Fibroblast of skin of back (primary cell): ENCODE measurements around the gene COX6B2.

Experiments
- DNase-seq: peaks from one replicate; pipeline ENCODE4 v3.0.0-alpha.2; 2013

Gene COX6B2

GRCh38 chr19:55383279-55384130 is 29.0 kb upstream of the COX6B2 start:
- DNase-seq: peak; percentile 71

- DNase-seq: no peak
Measured at GRCh38 chr19:55382522-55383054, 28.1 kb upstream of the COX6B2 start.

GRCh38 chr19:55382013-55382412 is 27.5 kb upstream of the COX6B2 start:
- DNase-seq: no peak

- no peak for DNase-seq
Measured at GRCh38 chr19:55379174-55379573, 24.7 kb upstream of the COX6B2 start.

DNA sequence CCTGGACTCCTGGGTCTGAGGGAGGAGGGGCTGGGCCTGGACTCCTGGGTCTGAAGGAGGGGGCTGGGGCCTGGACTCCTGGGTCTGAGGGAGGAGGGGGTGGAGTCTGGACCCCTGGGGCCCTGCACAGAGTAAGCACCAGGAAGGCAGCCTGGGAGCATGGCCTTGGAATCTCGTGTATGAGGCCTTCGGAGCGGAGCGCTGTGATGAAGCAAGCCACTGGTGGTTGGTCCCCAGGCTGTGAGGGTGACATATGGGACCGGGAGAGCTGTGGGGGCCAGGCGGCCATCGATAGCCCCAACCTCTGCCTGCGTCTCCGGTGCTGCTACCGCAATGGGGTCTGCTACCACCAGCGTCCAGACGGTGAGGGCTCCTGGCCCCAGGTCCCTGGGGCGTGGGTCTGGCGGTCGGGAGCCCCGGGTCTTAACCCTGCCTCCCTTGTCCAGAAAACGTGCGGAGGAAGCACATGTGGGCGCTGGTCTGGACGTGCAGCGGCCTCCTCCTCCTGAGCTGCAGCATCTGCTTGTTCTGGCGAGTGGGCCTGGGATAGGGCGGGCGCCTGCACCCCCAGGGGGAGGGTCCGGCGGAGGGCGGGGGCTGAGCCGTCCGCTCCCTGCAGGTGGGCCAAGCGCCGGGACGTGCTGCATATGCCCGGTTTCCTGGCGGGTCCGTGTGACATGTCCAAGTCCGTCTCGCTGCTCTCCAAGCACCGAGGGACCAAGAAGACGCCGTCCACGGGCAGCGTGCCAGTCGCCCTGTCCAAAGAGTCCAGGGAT is 23.0 kb upstream of the COX6B2 start:
- no peak for DNase-seq

GRCh38 chr19:55376241-55376933 is 21.9 kb upstream of the COX6B2 start, which contains the start of gene TMEM190:
TSS of gene TMEM190 (plus strand) at chr19:55376826. CDS start at chr19:55376854, 28 bp downstream.
- DNase-seq: no peak

DNA sequence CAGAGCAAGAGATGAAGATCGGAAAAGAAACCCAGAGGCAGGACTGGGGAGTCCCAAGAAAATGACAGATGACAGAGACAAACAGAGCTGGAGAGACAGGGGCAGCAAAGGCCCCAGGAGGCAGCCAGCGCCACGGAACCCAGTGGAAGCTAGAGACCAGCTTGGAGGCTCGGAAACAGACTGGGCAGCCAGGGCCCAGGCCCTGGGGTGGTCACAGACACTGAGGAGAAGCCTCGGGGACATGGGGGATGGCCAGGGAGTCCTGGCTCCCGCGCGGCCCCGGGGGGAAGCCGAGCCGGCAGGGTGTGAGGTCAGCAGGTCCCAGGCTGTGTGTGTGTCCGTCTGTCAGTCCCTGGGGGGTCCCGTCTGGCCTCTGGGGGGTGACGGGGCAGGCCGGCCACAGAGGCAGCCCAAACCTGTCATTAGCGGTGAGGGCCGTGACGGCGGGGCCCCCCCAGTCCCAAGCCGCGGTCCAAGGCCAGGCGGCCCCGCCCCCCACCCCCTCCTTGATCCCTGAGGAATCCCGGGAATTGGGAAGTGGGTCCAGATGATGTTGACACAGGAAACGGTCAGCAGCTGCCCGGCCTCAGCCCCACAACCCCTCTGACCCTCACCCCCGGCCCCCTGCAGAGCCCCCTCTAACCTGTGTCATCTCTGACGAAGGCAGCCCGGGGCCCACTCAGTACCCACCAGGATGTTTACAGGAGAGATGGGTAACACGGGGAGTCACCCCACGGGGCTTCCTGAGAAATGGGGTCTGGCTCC is 19.7 kb upstream of the COX6B2 start:
- peak; percentile 50 for DNase-seq

- DNase-seq: no peak
Measured at GRCh38 chr19:55373306-55373992, 18.9 kb upstream of the COX6B2 start.

DNA sequence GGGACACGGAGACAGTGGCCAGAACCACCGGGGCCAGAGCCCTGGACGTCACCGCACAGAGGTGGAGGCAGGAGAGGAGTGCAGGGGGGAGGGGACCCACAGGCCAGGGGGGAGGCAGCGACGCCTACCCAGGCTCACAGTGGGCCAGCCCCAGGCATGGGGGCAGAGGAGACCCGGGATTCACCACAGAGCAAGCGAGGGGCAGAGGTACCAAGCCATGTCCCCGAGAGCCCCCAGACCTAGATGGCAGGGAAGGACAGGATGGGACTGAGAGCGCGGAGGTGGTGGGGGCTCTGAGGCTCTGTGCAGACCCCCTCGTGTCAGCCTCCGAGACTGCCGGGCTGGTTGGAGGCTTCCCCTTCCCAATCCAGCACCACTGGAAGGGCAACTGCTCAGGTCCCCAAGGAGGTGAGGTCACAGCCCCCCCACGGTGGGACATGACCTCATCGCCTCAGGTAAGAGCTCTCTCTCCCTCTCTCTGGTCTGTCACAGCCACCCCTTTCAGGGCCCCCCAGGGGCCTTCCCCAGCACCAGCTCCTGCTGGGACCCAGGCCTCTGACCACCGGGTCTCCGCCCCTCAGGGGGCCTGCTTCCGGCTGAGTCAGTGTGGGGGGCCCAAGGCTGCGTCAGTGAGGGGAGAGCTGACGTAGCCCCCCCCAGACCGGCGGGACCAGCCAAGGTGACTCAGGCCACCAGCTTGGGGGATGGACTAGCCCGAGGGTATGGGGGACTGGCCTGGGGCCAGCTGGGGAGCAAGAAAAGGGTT is 18.0 kb upstream of the COX6B2 start:
- DNase-seq: peak; percentile 79

GRCh38 chr19:55370305-55370988 is 15.9 kb upstream of the COX6B2 start, which contains the start of gene IL11:
TSS of gene IL11 (minus strand) at chr19:55370463. CDS start at chr19:55370310, 153 bp downstream.
- peak; percentile 86 for DNase-seq

- peak; percentile 86 for DNase-seq
Measured at GRCh38 chr19:55369653-55370304, 15.3 kb upstream of the COX6B2 start.

- peak; percentile 72 for DNase-seq
Measured at GRCh38 chr19:55368701-55369563, 14.4 kb upstream of the COX6B2 start.

DNA sequence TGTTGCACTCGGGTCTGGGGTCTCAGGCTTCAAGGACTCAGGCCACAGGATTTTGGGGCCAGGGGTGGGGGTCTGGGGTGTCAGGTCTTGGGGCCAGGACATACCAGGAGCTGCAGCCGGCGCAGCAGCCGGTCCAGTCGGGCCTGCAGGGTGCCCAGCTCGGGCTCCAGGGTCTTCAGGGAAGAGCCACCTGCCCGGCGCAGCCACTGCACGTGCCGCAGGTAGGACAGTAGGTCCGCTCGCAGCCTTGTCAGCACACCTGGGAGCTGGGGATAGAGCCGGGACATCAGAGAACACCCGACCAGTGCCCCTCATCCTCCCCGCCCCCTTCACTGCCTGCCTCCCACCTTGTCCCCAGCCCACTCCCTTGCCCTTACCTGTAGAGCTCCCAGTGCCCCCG is 13.6 kb upstream of the COX6B2 start:
- no peak for DNase-seq

DNA sequence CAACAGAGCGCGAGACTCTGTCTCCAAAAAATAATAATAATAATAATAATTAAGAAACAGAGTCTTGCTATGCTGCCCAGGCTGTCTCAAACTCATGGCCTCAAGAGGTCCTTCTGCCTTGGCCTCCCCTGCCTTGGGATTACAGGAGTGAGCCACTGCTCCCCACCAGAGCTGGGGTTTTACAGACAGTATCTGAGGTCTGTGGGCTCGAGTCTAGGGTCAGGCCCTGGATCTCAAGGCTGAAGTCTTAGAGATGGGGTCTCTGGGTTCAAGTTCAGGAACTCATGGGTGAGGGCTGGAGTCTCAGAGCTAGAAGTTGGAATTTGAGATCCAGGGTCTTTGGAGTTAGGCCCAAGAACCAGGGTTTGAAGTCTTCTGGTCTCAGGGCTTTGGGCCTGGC is 12.3 kb upstream of the COX6B2 start:
- DNase-seq: no peak

DNA sequence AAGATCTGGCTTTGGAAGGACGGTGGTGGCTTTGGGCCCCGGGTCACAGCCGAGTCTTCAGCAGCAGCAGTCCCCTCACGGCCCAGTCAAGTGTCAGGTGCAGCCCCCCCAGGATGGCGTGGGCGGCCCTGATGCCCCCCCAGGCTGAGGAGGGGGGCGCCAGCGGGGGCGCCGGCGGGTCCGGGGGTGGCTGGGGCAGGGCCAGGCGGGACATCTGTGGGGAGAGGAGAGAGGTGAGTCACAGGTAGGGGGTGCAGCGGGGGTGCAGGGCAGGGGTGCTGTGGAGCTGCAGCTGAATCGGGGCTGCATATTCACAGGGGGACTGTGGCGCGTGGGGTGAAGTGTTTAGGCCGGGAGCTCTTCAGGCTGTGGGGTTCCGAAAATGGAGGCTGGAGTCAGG is 11.4 kb upstream of the COX6B2 start:
- no peak for DNase-seq

DNA sequence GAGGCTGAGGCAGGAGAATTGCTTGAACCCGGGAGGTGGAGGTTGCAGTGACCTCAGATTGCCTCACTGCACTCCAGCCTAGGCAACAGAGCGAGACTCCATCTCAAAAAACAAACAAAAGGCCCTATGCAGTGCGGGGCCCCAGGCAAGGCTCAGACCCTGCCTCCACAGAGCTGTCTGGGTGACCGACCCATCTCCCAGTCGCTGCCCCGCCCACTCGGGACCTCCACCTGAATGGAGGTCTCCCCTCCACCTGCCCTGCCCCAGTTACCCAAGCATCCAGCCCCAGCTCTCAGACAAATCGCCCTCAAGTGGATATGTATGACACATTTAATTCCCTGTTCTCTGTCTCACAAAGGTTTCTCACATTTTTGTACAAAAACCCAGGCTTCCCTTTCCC is 10.7 kb upstream of the COX6B2 start:
- DNase-seq: no peak

GRCh38 chr19:55362990-55363716 is 8.6 kb upstream of the COX6B2 start, which contains the start of gene GARIN5B:
TSS of gene GARIN5B (minus strand) at chr19:55363260. CDS start at chr19:55363066, 194 bp downstream.
- DNase-seq: no peak
